ENCODE measurements around the gene PGAM2.

GRCh38 chr7:44068054-44068453 is 2.7 kb upstream of the PGAM2 start:
- TF ChIP-seq CTCF (conservative IDR thresholded peaks at IDR 0.05; ENCODE audit: low read length) (no peak), EZH2phosphoT487 (IDR thresholded peaks at IDR 0.05; ENCODE audit: borderline replicate concordance) (no peak)
